SK-N-SH (cell line): ENCODE data around the gene PRR22.

ENCODE experiments used
- POLR2AphosphoS5 ChIP-seq: IDR thresholded peaks from 2 replicates; pipeline ENCODE4 v1.6.1; 2012; ENCODE audit warnings: low read depth, low read length
- TF ChIP-seq, protein P1 (sequence below): fragments of 200-600 bp; sonication (generic); IDR thresholded peaks from 2 replicates; pipeline ENCODE4 v1.6.1; 2017; ENCODE audit warnings: antibody characterized with exemption, mild to moderate bottlenecking, moderate library complexity

DNA sequence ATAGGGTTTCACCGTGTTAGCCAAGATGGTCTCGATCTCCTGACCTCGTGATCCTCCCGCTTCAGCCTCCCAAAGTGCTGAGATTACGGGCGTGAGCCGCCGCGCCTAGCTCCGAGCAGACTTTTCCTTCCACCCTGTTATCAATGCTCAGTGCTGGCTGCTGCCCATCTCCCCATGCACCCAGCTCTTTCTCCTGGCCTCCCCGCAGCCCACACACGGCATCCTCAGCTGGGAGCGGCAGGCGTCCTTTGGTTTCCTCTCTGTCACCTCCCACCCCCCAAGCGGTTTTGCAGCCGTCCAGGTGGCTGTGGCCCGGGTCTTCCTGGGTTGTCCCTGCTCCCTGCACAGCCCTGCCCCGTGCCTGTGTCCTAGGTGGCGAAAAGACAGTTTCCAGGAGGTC, 12.1 kb downstream of the PRR22 start:
- no peak for TF ChIP-seq POLR2AphosphoS5
- TF ChIP-seq, protein P1, sequence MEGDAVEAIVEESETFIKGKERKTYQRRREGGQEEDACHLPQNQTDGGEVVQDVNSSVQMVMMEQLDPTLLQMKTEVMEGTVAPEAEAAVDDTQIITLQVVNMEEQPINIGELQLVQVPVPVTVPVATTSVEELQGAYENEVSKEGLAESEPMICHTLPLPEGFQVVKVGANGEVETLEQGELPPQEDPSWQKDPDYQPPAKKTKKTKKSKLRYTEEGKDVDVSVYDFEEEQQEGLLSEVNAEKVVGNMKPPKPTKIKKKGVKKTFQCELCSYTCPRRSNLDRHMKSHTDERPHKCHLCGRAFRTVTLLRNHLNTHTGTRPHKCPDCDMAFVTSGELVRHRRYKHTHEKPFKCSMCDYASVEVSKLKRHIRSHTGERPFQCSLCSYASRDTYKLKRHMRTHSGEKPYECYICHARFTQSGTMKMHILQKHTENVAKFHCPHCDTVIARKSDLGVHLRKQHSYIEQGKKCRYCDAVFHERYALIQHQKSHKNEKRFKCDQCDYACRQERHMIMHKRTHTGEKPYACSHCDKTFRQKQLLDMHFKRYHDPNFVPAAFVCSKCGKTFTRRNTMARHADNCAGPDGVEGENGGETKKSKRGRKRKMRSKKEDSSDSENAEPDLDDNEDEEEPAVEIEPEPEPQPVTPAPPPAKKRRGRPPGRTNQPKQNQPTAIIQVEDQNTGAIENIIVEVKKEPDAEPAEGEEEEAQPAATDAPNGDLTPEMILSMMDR = no peak
